ENCODE measurements around the gene MT1E. TPM values are rescaled to one million over a fixed set of nuclear protein-coding genes. Genes with fewer than 3 reads are reported as not detected.

Gene MT1E
- polyA plus RNA-seq, 1 donor from 2014 or later = not detected

- Histone ChIP-seq H4K20me1 (ENCODE audit: insufficient read depth) (no peaks in the 10 kb centered on the region), H3K4me3 (ENCODE audit: low read length) (no peak overlapping the region), H3K27me3 (ENCODE audit: insufficient read depth, low read depth, low read length) (peaks cover 60% of the 10 kb centered on the region), H3K36me3 (ENCODE audit: insufficient read depth, low read length) (no peaks in the 10 kb centered on the region), H3K9me3 (ENCODE audit: low read length) (no peaks in the 10 kb centered on the region), H2AFZ (ENCODE audit: low read depth, low read length) (no peak overlapping the region), H3K27ac (ENCODE audit: low read length) (no peak overlapping the region), H3K4me2 (ENCODE audit: low read length) (no peak overlapping the region), H3K9me2 (ENCODE audit: insufficient read depth, low read length) (no peaks in the 10 kb centered on the region), H3F3A (ENCODE audit: insufficient read depth, low read length, poor library complexity, severe bottlenecking) (no peaks in the 10 kb centered on the region), H3K9ac (ENCODE audit: low read length) (no peak overlapping the region), H3K79me2 (replicated peaks; ENCODE audit: insufficient read depth, low read length) (no peaks in the 10 kb centered on the region)
- TF ChIP-seq RAD21 (conservative IDR thresholded peaks at IDR 0.05) (no peak), REST (IDR thresholded peaks at IDR 0.05; ENCODE audit: borderline replicate concordance) (no peak), EP300 (conservative IDR thresholded peaks at IDR 0.05; ENCODE audit: poor library complexity, severe bottlenecking) (no peak), SMC3 (conservative IDR thresholded peaks at IDR 0.05; ENCODE audit: poor library complexity) (no peak), EZH2 (IDR thresholded peaks at IDR 0.05; ENCODE audit: borderline replicate concordance, insufficient read depth, low read length, poor library complexity, severe bottlenecking) (no peak), POLR2AphosphoS5 (IDR thresholded peaks at IDR 0.05) (no peak)
- TF ChIP-seq, protein P1, sequence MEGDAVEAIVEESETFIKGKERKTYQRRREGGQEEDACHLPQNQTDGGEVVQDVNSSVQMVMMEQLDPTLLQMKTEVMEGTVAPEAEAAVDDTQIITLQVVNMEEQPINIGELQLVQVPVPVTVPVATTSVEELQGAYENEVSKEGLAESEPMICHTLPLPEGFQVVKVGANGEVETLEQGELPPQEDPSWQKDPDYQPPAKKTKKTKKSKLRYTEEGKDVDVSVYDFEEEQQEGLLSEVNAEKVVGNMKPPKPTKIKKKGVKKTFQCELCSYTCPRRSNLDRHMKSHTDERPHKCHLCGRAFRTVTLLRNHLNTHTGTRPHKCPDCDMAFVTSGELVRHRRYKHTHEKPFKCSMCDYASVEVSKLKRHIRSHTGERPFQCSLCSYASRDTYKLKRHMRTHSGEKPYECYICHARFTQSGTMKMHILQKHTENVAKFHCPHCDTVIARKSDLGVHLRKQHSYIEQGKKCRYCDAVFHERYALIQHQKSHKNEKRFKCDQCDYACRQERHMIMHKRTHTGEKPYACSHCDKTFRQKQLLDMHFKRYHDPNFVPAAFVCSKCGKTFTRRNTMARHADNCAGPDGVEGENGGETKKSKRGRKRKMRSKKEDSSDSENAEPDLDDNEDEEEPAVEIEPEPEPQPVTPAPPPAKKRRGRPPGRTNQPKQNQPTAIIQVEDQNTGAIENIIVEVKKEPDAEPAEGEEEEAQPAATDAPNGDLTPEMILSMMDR (IDR thresholded peaks at IDR 0.05; ENCODE audit: poor library complexity, severe bottlenecking) = no peak
Observed at GRCh38 chr16:56609463-56609921, 16.1 kb upstream of the MT1E start.

GRCh38 chr16:56610017-56610608, 15.5 kb upstream of the MT1E start:
- H3K9me3 ChIP-seq (ENCODE audit: low read length) = no peaks in the 10 kb centered on the region
- no peak overlapping the region for H3K4me3 ChIP-seq (ENCODE audit: low read length)
- TF ChIP-seq EZH2 (IDR thresholded peaks at IDR 0.05; ENCODE audit: borderline replicate concordance, insufficient read depth, low read length, poor library complexity, severe bottlenecking) = no peak
- TF ChIP-seq TAF1 (IDR thresholded peaks at IDR 0.05; ENCODE audit: low read depth) = no peak
- no peak for TF ChIP-seq REST (IDR thresholded peaks at IDR 0.05; ENCODE audit: borderline replicate concordance)
- TF ChIP-seq, protein P1 (IDR thresholded peaks at IDR 0.05; ENCODE audit: poor library complexity, severe bottlenecking) = no peak
- no peak for TF ChIP-seq RAD21 (conservative IDR thresholded peaks at IDR 0.05)
- H2AFZ ChIP-seq (ENCODE audit: low read depth, low read length) = no peak overlapping the region
- no peak overlapping the region for H3K9ac ChIP-seq (ENCODE audit: low read length)
- no peaks in the 10 kb centered on the region for H4K20me1 ChIP-seq (ENCODE audit: insufficient read depth)
- H3F3A ChIP-seq (ENCODE audit: insufficient read depth, low read length, poor library complexity, severe bottlenecking) = no peaks in the 10 kb centered on the region
- no peaks in the 10 kb centered on the region for H3K9me2 ChIP-seq (ENCODE audit: insufficient read depth, low read length)
- no peak overlapping the region for H3K27ac ChIP-seq (ENCODE audit: low read length)
- no peak overlapping the region for H3K4me2 ChIP-seq (ENCODE audit: low read length)
- peaks cover 62% of the 10 kb centered on the region for H3K27me3 ChIP-seq (ENCODE audit: insufficient read depth, low read depth, low read length)
- H3K36me3 ChIP-seq (ENCODE audit: insufficient read depth, low read length) = no peaks in the 10 kb centered on the region
- H3K79me2 ChIP-seq (replicated peaks; ENCODE audit: insufficient read depth, low read length) = no peaks in the 10 kb centered on the region
